Measurements from ENCODE around the gene LINGO3.

DNA sequence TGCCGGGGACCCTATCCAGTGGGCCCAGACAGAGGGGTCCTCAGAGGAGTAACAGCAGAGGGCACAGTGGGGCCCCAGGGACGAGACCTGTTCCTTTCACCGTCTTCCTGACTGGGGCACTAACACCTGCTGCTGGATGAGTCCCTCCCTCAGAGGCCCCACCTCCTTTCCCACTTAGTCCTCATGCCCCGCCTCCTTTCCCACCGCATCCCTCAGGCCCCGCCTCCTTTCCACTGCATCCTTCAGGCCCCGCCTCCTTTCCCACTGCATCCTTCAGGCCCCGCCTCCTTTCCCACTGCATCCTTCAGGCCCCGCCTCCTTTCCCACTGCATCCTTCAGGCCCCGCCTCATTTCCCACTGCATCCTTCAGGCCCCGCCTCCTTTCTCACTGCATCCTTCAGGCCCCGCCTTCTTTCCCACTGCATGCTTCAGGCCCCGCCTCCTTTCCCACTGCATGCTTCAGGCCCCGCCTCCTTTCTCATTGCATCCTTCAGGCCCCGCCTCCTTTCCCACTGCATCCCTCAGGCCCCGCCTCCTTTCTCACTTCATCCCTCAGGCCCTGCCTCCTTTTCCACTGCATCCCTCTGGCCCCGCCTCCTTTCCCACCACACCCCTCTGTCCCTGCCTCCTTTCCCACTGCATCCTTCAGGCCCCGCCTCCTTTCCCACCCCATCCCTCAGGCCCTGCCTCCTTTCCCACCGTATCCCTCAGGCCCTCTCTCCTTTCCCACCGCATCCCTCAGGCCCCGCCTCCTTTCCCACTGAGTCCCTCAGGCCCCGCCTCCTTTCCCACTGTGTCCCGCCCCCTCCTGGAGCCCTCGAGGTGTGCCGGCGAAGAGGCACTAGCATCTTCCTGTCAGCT is 27.3 kb upstream of the LINGO3 start:
- TF ChIP-seq, protein P1, sequence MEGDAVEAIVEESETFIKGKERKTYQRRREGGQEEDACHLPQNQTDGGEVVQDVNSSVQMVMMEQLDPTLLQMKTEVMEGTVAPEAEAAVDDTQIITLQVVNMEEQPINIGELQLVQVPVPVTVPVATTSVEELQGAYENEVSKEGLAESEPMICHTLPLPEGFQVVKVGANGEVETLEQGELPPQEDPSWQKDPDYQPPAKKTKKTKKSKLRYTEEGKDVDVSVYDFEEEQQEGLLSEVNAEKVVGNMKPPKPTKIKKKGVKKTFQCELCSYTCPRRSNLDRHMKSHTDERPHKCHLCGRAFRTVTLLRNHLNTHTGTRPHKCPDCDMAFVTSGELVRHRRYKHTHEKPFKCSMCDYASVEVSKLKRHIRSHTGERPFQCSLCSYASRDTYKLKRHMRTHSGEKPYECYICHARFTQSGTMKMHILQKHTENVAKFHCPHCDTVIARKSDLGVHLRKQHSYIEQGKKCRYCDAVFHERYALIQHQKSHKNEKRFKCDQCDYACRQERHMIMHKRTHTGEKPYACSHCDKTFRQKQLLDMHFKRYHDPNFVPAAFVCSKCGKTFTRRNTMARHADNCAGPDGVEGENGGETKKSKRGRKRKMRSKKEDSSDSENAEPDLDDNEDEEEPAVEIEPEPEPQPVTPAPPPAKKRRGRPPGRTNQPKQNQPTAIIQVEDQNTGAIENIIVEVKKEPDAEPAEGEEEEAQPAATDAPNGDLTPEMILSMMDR (IDR thresholded peaks at IDR 0.05): no peak
- TF ChIP-seq POLR2A (IDR thresholded peaks at IDR 0.05): no peak
